ENCODE data around the gene PCSK2. TPM values are rescaled to one million over a fixed set of nuclear protein-coding genes. Genes with fewer than 3 reads are reported as not detected.

Gene PCSK2
- polyA plus RNA-seq, 2 of the 4 experiments (the other 2 are of a cell fraction): 0.01 TPM; not detected in 1

DNA sequence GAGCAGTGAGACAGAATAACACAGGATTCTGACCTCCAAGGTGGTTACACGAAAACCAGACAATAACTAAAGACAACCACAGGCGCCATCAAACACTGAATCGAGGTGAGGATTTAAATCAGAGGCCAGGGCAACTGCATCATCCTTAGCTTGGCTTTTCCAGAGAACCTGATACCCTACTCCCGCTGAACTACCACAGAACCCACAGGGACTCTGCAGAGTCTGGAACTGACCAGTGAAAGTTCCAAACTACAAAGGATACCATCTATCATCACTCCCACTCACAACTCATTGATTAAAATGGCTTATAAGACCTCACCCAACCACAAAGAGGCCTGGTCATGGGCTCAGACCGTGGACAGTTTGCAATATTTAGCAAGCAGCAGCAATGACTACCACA, 219.3 kb downstream of the PCSK2 start:
- ChIA-PET POLR2A (no interaction called here), CTCF (interaction anchor here (0.6 to 1.5 kb wide), 4 partner anchors 15 to 771 kb away, joined by 3 to 5 read pairs (median 3); no protein-coding TSS in a partner anchor)
- Histone ChIP-seq H3K9me3 (0 out of 3 replicates have a peak, but pooled peaks cover 4% of the 10 kb centered on the region), H3K27ac (no peak overlapping the region), H3K4me3 (no peak overlapping the region), H3K4me2 (no peak overlapping the region), H3K4me1 (no peaks in the 10 kb centered on the region)
- DNase-seq (ENCODE audit: low read depth in 1 of 2, low spot score in 1 of 2) (no peak), FAIRE-seq (no peak), ATAC-seq (no peak)
- no peak for TF ChIP-seq MYC (IDR thresholded peaks at IDR 0.05; ENCODE audit: borderline replicate concordance, low read length)
- no peak for TF ChIP-seq JUNB (IDR thresholded peaks at IDR 0.05)
- no peak for TF ChIP-seq RARB (CRISPR knock-in tag; IDR thresholded peaks at IDR 0.05)
- TF ChIP-seq MAFK (IDR thresholded peaks at IDR 0.05; ENCODE audit: partially characterized antibody): no peak
- TF ChIP-seq FOXS1 (CRISPR knock-in tag; IDR thresholded peaks at IDR 0.05): no peak
- TF ChIP-seq CBX2 (IDR thresholded peaks at IDR 0.05; ENCODE audit: borderline replicate concordance, low read depth): no peak
- TF ChIP-seq HOXB5 (CRISPR knock-in tag; IDR thresholded peaks at IDR 0.05): no peak
- TF ChIP-seq POLR2AphosphoS2 (conservative IDR thresholded peaks at IDR 0.05; ENCODE audit: low read length): no peak
- no peak for TF ChIP-seq JUN (IDR thresholded peaks at IDR 0.05)
- 22% methylated on average over 5 of the region's 5 CpGs for WGBS (ENCODE audit: missing lambda C conversion rate)

DNA sequence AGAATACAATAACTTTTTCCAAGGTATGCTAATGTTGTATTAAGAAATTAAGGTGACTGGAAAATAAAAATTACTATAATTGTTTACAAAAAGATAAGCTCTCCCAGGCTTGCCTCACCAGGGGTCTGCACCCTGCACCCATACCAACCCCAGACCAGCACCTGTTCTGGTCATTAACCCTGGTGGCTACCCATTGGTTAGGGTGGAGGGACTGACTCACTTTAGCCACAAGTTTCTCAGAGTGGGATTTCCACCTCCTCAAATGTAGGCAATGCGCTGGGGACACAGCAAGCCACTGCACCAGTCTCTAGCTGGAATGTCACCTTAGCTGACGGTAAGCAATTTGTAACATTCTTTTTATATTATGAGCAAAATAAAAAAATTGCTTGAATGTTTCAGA, 221.2 kb downstream of the PCSK2 start:
- Histone ChIP-seq H3K4me3 (no peak overlapping the region), H3K4me2 (no peak overlapping the region), H3K4me1 (no peaks in the 10 kb centered on the region), H3K27ac (no peak overlapping the region), H3K9me3 (no peaks in the 10 kb centered on the region)
- FAIRE-seq (no peak), DNase-seq (ENCODE audit: low read depth in 1 of 2, low spot score in 1 of 2) (no peak), ATAC-seq (no peak)
- no peak for TF ChIP-seq JUNB (IDR thresholded peaks at IDR 0.05)
- TF ChIP-seq ESRRA (IDR thresholded peaks at IDR 0.05; ENCODE audit: borderline replicate concordance, low read length): no peak
- no peak for TF ChIP-seq EHF (CRISPR knock-in tag; IDR thresholded peaks at IDR 0.05)
- no peak for TF ChIP-seq ELK1 (IDR thresholded peaks at IDR 0.05; ENCODE audit: low read depth, low read length)
- TF ChIP-seq, protein P1, sequence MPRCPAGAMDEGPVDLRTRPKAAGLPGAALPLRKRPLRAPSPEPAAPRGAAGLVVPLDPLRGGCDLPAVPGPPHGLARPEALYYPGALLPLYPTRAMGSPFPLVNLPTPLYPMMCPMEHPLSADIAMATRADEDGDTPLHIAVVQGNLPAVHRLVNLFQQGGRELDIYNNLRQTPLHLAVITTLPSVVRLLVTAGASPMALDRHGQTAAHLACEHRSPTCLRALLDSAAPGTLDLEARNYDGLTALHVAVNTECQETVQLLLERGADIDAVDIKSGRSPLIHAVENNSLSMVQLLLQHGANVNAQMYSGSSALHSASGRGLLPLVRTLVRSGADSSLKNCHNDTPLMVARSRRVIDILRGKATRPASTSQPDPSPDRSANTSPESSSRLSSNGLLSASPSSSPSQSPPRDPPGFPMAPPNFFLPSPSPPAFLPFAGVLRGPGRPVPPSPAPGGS (IDR thresholded peaks at IDR 0.05): no peak
- TF ChIP-seq FOSB (CRISPR knock-in tag; IDR thresholded peaks at IDR 0.05): no peak
- TF ChIP-seq HMGXB4 (CRISPR knock-in tag; IDR thresholded peaks at IDR 0.05; ENCODE audit: borderline replicate concordance): no peak
- TF ChIP-seq RARB (CRISPR knock-in tag; IDR thresholded peaks at IDR 0.05): no peak
- no peak for TF ChIP-seq CBX8 (IDR thresholded peaks at IDR 0.05)
- no peak for TF ChIP-seq RCOR1 (IDR thresholded peaks at IDR 0.05; ENCODE audit: low read depth, low read length)
- no peak for TF ChIP-seq CBX2 (IDR thresholded peaks at IDR 0.05; ENCODE audit: borderline replicate concordance, low read depth)
- POLR2A ChIA-PET: no interaction called here
- CTCF ChIA-PET: interaction anchor here (1.6 to 1.8 kb wide), 2 partner anchors 16 to 646 kb away, joined by 4 to 7 read pairs; no protein-coding TSS in a partner anchor
- WGBS (ENCODE audit: missing lambda C conversion rate): 76% methylated on average over 2 of the region's 2 CpGs

- ChIA-PET CTCF (interaction anchor here (0.7 to 1.8 kb wide), 5 partner anchors 14 to 1278 kb away, joined by 3 to 7 read pairs (median 4); no protein-coding TSS in a partner anchor), POLR2A (interaction anchor here (0.7 kb wide), 1 partner anchor 577 kb away, joined by 3 read pairs; no protein-coding TSS in a partner anchor)
- TF ChIP-seq, protein P2, sequence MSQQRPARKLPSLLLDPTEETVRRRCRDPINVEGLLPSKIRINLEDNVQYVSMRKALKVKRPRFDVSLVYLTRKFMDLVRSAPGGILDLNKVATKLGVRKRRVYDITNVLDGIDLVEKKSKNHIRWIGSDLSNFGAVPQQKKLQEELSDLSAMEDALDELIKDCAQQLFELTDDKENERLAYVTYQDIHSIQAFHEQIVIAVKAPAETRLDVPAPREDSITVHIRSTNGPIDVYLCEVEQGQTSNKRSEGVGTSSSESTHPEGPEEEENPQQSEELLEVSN (IDR thresholded peaks at IDR 0.05; ENCODE audit: borderline replicate concordance, low read depth): no peak
- TF ChIP-seq ZSCAN20 (CRISPR knock-in tag; IDR thresholded peaks at IDR 0.05): no peak
- H3K4me3 ChIP-seq: no peak overlapping the region
- ATAC-seq (no peak), FAIRE-seq (no peak), DNase-seq (ENCODE audit: low read depth in 1 of 2, low spot score in 1 of 2) (no peak)
- H3K4me1 ChIP-seq: no peaks in the 10 kb centered on the region
- H3K27ac ChIP-seq: no peak overlapping the region
- 8% methylated on average over 2 of the region's 2 CpGs for WGBS (ENCODE audit: missing lambda C conversion rate)
- peaks cover 6% of the 10 kb centered on the region; the same call in 2 of the 3 replicates for H3K9me3 ChIP-seq
- H3K4me2 ChIP-seq: no peak overlapping the region
Measured at GRCh38 chr20:17449031-17449430, 222.2 kb downstream of the PCSK2 start.

Measured in A549 (cell line).